Inferior parietal cortex (tissue), 1 donor: ENCODE results near the gene GET4.

Experiments
- DNase-seq: peaks from one replicate; pipeline ENCODE4 v3.0.0-alpha.2; 2016; ENCODE audit errors: extremely low spot score

GET4 gene

DNA sequence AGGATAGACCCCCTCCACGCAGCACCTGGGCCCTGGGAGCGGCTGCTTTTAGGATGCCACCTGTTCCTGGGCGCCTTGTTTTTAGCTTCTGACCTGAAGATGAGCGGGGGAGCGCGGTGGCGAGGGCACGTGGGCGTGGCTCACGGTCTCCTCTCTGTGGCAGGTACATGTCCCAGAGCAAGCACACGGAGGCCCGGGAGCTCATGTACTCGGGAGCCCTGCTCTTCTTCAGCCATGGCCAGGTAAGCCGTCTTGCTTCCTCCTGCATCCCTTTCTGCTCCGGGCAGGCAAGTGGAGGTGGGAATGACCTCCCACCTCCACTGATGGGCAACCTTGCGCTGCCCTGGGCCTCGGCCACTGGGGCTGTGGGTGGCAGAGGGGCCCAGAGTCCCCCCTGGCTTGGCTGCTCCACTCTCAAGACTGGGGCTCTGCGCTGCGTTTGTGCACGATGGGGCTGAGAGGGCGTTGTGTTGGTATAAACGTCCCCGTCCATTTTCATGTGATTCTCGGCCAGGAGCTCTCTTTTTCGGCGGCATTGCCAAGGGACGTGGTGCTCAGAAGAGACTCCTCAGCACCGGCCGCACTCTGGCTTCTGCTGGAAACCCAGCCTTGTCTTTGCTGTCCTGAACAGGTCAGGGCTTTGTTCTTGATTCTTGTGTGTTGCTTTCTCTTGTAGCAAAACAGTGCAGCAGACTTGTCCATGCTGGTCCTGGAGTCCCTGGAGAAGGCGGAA, 9.7 kb downstream of the GET4 start:
- DNase-seq = no peak

DNA sequence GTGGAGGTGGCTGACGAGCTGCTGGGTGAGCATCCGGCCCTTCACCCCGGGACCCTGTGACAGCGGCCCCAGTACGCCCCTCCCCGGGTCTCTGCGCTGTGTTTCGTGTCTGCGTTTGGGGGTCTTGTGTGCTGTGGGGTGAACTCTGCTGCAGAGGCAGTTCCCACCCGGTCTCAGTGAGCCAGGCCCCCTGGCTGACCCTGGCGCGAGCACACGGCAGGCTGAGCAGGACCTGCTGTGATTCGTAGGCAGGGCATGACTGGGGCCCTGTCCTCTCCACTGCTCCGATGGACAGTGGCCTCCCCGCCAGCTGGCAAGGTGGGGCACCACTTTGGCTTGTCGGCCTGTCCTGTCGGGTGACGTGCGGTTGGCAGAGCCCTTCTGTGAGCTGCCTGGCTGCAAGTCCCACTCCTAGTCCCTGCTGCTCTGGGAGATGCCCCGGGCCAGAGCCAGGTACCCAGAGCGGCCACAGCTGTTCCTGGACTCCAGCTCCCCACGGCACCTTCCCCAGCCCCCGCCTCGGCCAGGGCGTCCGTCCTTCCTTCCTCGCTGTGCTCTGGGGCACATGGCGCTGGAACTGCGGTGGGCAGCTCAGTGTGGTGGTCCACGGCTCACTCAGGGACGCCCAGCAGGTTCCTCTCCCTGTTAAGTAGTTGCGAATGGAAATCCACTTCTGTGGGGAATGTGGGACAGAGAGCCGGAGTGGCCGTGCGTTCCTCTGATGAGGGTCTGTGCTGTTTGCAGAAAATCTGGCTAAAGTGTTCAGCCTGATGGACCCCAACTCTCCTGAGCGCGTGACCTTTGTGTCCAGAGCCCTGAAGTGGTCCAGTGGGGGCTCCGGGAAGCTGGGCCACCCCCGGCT, 10.5 kb downstream of the GET4 start:
- no peak for DNase-seq

DNA sequence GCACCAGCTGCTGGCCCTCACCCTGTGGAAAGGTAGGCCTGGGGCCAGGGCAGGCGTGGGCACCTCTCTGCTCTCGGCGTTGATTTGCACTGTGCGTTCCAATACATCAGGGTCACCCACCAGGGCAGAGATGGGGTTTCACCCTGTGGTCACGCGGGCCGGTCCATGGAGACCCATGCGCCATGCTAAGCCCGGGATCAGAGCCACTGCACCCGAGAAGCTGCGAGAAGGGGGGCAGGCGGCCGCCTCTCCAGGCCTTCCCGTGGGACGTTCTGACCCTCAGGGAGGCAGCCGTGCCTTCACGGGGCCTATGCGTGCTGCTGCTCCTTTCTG, 11.1 kb downstream of the GET4 start:
- DNase-seq = no peak

DNA sequence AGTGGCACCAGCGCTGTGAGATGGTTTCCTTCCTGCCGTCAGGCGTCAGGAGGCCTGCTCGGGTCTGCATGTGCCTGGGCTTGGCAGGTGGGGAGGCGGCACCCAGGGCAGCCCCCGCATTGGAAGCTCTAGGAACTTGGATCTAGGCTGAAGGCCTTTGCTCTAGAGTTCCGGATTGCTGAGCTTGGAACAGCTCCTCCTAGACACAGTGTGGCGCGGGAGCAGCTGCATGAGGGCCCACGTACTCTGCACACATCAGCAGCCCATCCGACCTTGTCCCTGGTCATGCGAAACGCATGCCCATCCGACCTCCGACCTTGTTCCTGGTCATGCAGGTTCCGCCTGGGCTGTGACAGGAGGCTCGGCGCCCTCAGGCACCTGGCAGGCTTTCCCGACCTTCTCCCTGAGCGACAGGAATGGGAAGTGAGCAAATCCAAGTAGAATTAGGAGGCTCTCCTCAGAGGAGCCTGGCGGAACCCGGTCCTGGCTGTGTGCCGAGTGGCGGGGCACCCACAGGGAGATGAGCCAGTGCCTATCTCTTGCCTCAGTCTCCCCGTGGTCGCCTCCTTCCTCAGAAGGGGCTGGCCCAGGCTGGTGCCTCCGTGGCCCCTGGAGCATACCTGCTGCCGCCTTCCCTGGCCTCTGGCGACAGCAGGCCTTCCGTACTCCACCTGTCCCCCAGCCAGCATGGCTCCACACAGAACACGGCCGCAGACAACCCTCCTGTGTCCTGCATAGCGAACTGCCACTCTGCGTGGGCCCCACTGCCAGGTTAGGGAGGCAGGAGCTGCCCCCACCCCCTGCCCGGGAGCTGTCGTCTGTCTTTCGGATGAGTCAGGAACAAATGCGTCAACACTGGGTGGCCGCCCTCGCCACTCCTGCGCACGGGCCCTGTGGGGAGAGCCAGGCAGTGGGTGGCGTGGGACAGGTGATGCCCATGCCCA, 12.0 kb downstream of the GET4 start:
- no peak for DNase-seq

DNA sequence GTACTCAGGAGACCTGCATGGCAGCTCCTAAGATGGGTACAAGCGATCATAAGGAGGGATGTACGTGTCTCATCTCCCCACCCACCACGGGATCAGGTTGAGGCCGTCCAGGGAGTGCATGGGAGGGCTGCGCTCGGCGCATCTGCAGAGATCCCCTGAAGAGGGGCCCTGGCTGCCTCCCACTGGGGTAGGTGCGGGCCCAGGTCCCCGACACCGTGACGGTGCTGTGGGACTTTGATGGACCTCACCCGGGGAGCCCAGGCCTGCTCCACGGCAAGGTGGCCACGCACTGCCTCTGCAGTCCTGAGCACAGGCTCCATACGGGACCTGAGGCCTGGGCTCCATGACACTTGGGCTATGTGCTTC, 12.7 kb downstream of the GET4 start:
- no peak for DNase-seq

DNA sequence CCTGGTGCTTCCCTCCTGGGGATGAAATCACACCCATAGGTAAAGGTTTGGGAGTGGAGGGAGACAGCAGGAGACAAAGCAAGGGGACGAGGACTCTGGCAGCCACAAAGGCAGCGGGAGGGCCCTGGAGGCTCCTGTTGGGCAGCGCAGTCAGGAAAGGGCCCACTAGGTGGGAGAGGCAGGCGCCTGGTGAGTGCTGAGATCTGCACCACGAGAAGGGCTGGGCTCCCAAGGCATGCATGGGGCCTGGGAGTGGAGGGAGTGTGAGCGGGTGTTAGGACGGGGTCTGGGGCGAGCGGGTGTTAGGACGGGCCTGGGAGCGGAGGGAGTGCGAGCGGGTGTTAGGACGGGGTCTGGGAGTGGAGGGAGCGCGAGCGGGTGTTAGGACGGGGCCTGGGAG, 13.0 kb downstream of the GET4 start:
- DNase-seq = no peak

DNA sequence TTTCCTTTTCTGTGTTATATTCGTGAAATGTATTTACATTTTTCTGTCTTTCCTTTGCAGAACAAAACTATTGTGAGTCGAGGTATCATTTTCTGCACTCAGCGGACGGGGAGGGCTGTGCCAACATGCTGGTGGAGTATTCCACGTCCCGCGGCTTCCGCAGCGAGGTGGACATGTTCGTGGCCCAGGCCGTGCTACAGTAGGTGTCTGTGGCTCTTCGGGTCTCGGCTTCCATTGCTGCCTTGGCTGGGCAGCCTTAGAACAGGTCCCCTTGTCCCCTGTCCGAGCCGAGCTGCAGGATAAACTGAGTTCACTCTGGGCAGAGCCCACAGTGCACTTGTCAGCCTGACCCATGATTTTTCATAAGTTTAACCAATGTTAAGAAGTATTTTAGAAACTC, 14.5 kb downstream of the GET4 start:
- DNase-seq = no peak

DNA sequence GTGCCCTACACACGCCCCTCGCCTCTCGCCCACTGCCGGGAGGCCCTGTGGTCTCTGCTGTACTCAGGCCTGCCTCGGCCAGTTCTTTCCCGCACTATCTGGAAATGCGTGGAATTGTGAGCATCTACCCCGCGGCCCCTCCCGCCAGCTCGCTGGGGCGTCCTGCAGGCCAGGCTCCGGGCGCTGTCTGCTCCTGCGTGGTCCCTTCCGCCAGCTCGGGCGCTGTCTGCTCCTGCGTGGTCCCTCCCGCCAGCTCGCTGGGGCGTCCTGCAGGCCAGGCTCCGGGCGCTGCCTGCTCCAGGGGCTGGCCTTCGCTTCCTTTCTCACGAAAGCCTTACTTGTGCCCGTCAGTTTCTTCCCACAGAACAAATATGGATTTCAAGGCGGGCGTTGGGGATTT, 14.9 kb downstream of the GET4 start:
- no peak for DNase-seq

DNA sequence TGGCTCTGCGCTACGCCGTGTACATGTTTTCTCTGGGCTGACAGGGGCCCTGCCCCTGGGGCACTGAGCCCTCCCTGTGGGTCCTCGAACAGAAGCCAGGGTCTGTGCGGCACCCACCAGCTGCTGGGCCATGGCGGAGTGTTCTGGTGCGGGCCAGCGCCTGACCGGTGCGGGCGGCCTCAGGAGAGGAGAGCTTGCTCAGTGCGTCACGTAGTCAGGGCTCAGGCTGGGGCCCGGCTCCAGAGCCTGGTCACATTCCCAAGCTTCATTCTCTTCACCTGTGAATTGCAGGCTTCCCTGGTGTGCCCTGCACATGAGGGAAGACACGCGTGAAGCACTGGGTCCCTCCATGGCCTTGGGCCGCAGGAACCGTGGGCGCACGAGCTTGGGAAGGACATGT, 15.5 kb downstream of the GET4 start:
- DNase-seq = no peak

DNA sequence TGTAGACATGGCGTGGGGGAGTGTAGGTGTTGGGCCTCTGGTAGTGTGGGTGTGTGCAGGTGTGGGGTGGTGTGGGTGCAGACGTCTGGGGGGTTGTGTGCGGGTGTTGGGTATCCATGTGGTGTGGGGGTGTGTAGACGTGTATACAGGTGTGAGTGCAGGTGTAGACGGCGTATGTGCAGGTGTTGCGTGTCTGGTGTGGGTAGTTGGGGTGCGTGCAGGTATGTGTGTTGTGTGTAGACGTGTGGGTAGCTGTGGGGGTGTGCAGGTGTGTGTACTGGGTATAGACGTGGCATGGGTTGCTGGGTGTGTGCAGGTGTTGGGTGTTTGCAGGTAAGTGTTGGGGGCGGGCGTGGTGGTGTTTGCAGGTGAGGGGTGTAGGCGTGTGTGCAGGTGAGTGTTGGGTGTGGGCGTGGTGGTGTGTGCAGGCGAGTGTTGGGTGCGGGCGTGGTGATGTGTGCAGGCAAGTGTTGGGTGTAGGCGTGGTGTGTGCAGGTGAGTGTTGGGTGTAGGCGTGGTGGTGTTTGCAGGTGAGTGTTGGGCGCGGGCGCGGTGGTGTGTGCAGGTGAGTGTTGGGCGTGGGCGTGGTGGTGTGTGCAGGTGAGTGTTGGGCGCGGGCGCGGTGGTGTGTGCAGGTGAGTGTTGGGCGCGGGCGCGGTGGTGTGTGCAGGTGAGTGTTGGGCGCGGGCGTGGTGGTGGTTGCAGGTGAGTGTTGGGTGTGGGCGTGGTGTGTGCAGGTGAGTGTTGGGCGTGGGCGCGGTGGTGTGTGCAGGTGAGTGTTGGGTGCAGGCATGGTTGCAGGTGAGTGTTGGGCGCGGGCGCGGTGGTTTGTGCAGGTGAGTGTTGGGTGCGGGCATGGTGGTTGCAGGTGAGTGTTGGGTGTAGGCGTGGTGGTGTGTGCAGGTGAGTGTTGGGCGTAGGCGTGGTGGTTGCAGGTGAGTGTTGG, 16.6 kb downstream of the GET4 start:
- DNase-seq = no peak

DNA sequence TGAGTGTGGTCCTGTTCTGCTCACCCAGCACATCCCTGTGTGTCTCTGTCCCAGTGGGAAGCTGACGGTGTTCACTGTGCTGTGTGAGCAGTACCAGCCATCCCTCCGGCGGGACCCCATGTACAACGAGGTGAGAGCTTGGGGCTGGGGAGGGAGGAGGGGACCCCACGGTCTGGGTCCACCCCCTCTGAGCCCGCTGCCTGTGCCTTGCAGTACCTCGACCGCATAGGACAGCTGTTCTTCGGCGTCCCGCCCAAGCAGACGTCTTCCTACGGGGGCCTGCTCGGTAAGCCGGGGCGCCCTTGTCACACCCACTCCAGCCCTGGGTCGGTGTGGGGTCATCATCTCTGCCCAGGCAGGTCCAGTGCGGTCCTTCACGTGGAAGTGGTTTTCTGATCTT, 17.3 kb downstream of the GET4 start:
- DNase-seq = no peak

DNA sequence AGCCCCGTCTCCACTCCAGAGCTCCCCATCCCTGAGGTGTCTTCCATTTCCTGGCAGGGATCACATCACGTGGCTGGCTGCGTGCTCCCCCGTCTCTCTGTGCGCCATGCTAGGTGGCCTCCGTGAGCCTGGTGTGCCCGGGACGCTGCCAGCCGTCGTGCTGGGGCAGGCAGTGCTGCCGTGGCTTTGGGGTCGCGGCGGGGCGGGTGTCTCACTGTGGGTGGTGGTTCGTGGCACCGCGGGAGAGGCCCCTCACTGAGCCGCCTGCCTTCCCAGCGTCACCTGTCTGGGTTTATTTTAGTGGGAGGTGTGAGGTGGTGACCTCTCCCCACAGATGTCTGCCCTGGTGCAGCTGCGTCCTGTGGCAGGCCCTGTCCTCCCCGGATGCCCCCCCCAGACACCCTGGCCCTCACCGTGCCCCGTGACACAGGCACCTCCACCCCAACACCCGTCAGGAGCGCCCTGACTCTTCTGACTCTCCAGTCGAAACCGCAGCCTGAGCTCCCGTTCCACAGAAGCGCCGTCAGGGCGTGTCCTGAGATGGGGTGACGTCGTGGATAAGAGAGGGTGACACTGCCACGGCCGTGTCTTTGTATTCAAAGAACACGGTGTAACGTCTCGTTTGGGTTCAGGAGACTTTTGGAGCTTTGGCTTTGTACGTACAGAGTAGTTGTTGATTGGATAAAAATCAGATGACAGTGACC, 18.0 kb downstream of the GET4 start:
- no peak for DNase-seq

DNA sequence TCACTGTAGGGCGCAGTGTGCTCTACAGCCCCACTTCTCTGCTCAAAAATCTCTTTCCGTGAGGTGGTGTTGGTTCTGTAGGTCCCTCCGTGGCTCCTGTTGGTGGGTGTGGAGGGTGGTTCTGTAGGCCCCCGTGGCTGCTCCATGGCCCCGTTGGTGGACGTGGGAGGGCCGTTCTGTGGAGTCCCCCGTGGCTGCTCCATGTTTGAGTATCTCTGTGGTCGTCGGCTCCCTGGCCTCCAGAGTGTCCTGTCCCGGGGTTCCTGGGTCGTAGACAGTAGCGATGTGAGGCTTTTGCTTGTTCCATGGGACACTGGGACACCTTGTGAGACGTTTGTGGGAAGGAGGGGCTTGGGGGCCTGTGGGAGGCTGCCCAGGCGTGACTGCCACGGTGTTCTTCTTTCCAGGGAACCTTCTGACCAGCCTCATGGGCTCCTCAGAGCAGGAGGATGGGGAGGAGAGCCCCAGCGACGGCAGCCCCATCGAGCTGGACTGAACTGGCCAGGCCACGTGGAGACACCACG, 18.6 kb downstream of the GET4 start:
- DNase-seq = no peak

DNA sequence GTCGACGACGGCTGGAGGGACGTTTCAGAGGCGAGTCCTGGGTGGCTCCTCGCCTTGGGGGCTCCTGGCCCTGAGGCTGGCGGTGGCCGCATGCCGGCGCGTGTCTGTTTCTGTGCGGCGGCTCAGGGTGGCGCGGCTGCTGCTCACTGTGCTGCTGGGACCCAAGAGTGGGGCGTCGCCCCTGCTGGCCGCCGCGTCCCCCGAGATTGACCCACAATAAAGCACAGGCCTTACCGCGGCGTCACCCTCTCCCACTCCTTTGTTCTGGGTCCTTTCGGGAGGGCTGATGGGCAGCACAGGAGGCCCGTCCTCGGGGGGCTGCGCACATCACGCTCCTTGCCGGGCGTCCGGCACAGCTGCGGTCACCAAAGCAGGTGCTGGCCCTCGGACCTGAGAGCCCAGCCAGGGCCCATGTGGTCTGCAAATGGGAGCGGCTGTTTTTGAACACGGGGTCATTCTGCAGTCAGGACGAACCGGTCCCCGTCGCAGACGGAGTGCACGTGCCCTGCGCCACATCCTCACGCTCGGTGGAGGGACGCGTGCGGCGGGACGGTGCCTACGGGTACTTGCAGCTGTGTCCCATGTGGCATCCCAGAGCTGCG, 19.2 kb downstream of the GET4 start:
- DNase-seq = no peak

DNA sequence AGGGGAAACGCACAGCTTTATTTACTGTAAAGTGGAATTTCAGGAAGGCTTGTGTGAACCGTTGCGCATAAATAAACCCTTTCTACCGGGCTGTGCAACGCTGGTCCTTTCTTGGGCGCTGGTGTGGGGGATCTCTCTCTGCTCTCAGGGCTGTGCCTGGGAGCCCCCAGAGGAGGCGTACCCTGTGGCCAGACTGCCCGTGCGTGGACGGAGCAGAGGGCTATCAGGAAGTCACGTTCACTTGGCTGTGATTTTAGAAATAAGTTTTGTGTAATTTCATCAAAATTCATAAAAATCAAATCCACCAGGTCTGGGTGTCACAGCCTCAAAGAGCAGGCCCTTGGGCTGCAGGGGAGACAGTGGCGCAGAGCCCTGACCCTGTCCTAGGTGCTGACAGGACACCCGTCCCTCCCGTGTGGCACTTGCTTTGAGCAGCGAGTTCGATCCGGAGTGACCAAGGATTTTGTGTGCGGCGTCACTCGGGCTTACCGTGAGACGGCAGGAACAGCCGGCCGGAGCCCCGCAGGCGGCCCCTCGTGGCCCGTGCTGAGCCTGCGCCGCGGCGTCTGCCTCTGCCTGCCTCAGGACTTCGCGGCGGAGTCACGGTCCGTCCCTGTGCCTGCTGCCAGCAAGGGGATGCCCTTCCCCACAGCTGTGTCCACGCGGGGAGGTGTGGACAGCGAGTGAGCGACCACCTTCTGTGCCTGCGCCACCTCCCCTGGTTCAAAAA, 20.2 kb downstream of the GET4 start:
- no peak for DNase-seq

DNA sequence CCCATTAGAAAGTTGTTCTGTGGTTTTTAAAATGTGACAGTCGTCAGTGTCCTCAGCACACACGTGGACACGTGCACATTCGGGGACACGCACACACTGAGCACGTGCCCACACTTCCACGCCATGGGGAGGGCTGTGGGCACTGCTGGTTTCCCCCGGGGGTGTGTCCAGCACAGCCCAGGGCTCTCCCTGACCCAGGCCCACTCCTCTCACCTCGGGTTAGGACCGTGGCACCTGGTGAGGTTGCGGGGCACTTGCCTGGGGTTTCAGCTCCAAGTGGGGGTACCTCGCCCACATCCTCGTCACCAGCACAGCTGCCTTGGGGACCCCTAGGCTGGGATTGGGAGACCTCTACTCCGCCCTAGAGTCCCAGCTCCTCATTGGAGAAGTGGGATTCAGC, 20.7 kb downstream of the GET4 start:
- no peak for DNase-seq

DNA sequence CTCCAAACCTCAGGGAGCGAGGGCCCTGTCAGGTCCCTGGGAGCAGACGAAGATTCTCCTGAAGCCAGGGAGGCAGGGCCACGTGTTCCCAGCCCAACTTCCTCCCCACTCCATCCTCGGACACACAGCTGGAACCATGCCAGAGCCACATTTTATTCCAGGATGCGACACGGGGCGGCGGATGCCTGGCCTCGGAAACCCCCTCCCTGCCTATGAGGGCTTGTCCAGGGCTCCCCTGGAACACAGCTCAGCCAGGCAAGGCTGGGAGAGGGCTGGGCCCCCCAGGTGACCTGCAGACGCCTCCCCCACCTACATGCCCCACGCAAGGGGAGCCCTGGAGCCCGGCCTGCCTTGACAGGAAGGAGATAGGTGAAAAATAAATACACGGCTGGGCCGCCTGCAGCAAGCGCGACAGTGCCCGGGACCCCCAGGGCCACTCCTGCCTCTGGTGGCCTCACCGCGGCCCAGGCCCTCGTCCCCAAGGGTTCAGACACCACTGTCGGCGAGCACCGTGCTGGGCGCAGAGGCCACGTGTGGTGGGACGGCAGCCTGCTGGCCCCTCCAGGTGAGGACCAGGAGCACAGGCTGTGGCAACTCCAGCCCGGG, 21.5 kb downstream of the GET4 start:
- DNase-seq = no peak

DNA sequence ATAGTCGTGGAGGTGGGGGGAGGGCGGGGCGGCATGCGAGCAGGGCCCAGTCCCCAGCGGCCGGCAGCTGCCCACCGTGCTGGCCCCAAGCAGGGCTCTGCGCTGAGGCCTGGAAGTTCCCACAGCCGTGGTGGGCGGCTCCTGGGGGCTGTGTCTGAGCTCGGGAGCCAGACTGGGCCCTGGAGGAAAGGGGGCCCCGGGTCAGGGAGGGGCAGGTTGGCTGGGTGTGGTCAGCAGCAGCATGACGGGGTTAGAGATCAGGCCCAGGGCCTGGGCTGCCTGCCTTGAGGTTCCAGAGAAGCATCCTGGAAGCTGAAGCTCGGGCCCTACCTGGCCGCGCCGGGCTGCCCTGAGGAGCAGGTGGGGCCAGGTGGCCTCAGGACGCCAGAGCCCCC, 22.1 kb downstream of the GET4 start:
- DNase-seq = no peak
